B cell (primary cell): ENCODE data around the gene RELCH. TPM values are rescaled to one million over a fixed set of nuclear protein-coding genes. Genes with fewer than 3 reads are reported as not detected.

ENCODE experiments used
- ATAC-seq: fragments of 200-7000 bp; cut with Tn5 transposase; one replicate; pipeline ENCODE4 v1.10.0; 2021; ENCODE audit warnings: low read depth, mild to moderate bottlenecking, moderate number of reproducible peaks, moderate library complexity
- CTCF ChIA-PET: fragments of 350-600 bp; sonication (Branson Sonifier 250); formaldehyde crosslinking; loops from one replicate; lab custom pipeline; 2021; ENCODE audit warnings: antibody characterized with exemption, inconsistent platforms; lab: Charles Lee
- POLR2A ChIA-PET: fragments of 350-600 bp; sonication (Branson Sonifier 250); formaldehyde crosslinking; loops from one replicate; lab custom pipeline; 2021; ENCODE audit warnings: antibody characterized with exemption; lab: Charles Lee
- DNase-seq: peaks from one replicate; pipeline ENCODE4 v3.0.0; 2013
- H2AFZ ChIP-seq: 2 replicates; pipeline ENCODE4 v1.6.1; 2012; ENCODE audit warnings: mild to moderate bottlenecking, low read depth, low read length; ENCODE audit not compliant: insufficient read depth, poor library complexity, severe bottlenecking
- H3K27ac ChIP-seq, 2 donors: 1 replicate in 1 of 2; 2 replicates in 1 of 2; pipeline ENCODE4 v1.5.1; 2012 to 2013; ENCODE audit warnings: low read length in 2 of 2, mild to moderate bottlenecking in 2 of 2, moderate library complexity in 1 of 2
- H3K27me3 ChIP-seq, 4 experiments: fragments of 200-600 bp in 1 of 4; sonication (generic) in 1 of 4; replicated peaks in 1 of 4; 1 replicate in 2 of 4; 2 replicates in 2 of 4; pipeline versions ENCODE4 v1.6.1 to v1.7.0; 2013 to 2016; ENCODE audit warnings: low read length in 3 of 4, mild to moderate bottlenecking in 2 of 4, mixed read lengths in 1 of 4, moderate library complexity in 1 of 4; ENCODE audit not compliant: insufficient read depth in 4 of 4, control insufficient read depth in 3 of 4; ENCODE audit errors: control extremely low read depth in 1 of 4
- H3K36me3 ChIP-seq, 2 experiments: replicated peaks in 1 of 2; 1 replicate in 1 of 2; 2 replicates in 1 of 2; pipeline versions ENCODE4 v1.6.1 to v1.7.1; 2013; ENCODE audit warnings: low read length in 1 of 2; ENCODE audit not compliant: insufficient read depth in 2 of 2, control insufficient read depth in 1 of 2; ENCODE audit errors: control extremely low read depth in 1 of 2, extremely low read depth in 1 of 2
- H3K4me1 ChIP-seq, 2 donors: fragments of 200-600 bp in 1 of 2; sonication (generic) in 1 of 2; 1 replicate in 1 of 2; 2 replicates in 1 of 2; pipeline versions ENCODE4 v1.5.1 to v1.6.1; 2013 to 2017; ENCODE audit warnings: low read length in 2 of 2; ENCODE audit not compliant: control insufficient read depth in 2 of 2, insufficient read depth in 2 of 2
- H3K4me2 ChIP-seq: replicated peaks from 2 replicates; pipeline ENCODE3; 2012; ENCODE audit warnings: mild to moderate bottlenecking, low read depth, low read length; ENCODE audit not compliant: poor library complexity, severe bottlenecking
- H3K4me3 ChIP-seq, 5 experiments: fragments of 200-600 bp in 1 of 5; sonication (generic) in 1 of 5; 1 replicate in 3 of 5; 2 replicates in 2 of 5; pipeline versions ENCODE4 v1.5.1 to v1.7.0; 2011 to 2016; ENCODE audit warnings: low read length in 4 of 5, mild to moderate bottlenecking in 4 of 5, low read depth in 2 of 5, control low read depth in 1 of 5, moderate library complexity in 1 of 5; ENCODE audit not compliant: insufficient read depth in 1 of 5; ENCODE audit errors: control extremely low read depth in 1 of 5, extremely low read depth in 1 of 5
- H3K79me2 ChIP-seq: fragments of 200-600 bp; sonication (generic); one replicate; pipeline ENCODE4 v1.6.0; 2016; ENCODE audit warnings: low read length; ENCODE audit not compliant: control insufficient read depth, insufficient read depth
- H3K9ac ChIP-seq: fragments of 200-600 bp; sonication (generic); 2 replicates; pipeline ENCODE4 v1.6.1; 2017; ENCODE audit warnings: mild to moderate bottlenecking, low read length, moderate library complexity
- H3K9me3 ChIP-seq, 3 donors: one replicate each; pipeline versions ENCODE4 v1.6.1 to v1.7.1; 2013; ENCODE audit warnings: low read length in 2 of 3; ENCODE audit not compliant: control insufficient read depth in 2 of 3, insufficient read depth in 1 of 3; ENCODE audit errors: control extremely low read depth in 1 of 3
- H4K20me1 ChIP-seq: 2 replicates; pipeline ENCODE4 v1.6.0; 2012; ENCODE audit warnings: mild to moderate bottlenecking, low read length; ENCODE audit not compliant: insufficient read depth, control insufficient read depth, poor library complexity, severe bottlenecking
- H3K27ac Mint-ChIP-seq: one replicate; pipeline ENCODE4 v1.8.0; 2021; ENCODE audit warnings: mixed read lengths
- H3K27me3 Mint-ChIP-seq: one replicate; pipeline ENCODE4 v1.8.0; 2021; ENCODE audit warnings: mixed read lengths
- H3K4me1 Mint-ChIP-seq: one replicate; pipeline ENCODE4 v1.8.0; 2021; ENCODE audit warnings: mixed read lengths
- H3K4me3 Mint-ChIP-seq: one replicate; pipeline ENCODE4 v1.8.0; 2021; ENCODE audit warnings: mixed read lengths
- H3K9me3 Mint-ChIP-seq: one replicate; pipeline ENCODE4 v1.8.0; 2022; ENCODE audit warnings: mixed read lengths; ENCODE audit not compliant: insufficient read depth
- EZH2 ChIP-seq: IDR thresholded peaks from 2 replicates; pipeline ENCODE4 v1.6.1; 2012; ENCODE audit warnings: borderline replicate concordance, low read depth, mild to moderate bottlenecking, moderate library complexity, low read length; ENCODE audit not compliant: insufficient read depth, poor library complexity, severe bottlenecking
- WGBS: methylation state at CpG from one replicate; pipeline ENCODE4 v1.1.5; 2013; ENCODE audit warnings: missing lambda C conversion rate; ENCODE audit not compliant: insufficient coverage; 5-methylcytosine and 5-hydroxymethylcytosine counted together
- intact Hi-C: fragments of 100-400 bp; cut with micrococcal nuclease; formaldehyde crosslinking; loops from one replicate; pipeline ENCODE4 v1.10.0; 2022
- polyA plus RNA-seq: library from polyadenylated mRNA; depleted of rRNA; stranded (reverse); fragments of >200 nt; gene quantifications from 2 replicates; pipeline ENCODE4 v1.2.3, GENCODE V29; 2012
- total RNA-seq, 2 donors: library from RNA; stranded (reverse); fragments of 120-200 nt in 1 of 2; gene quantifications; 1 replicate in 1 of 2; 2 replicates in 1 of 2; pipeline versions ENCODE4 v1.2.3 to v1.2.4, GENCODE V29; 2013 to 2022
- TF ChIP-seq, protein P1 (sequence below): fragments of 200-600 bp; IDR thresholded peaks from one replicate; pipeline ENCODE4 v1.8.0; 2022; ENCODE audit warnings: antibody characterized with exemption, mild to moderate bottlenecking

Gene RELCH
- total and polyA plus RNA-seq, 2 donors (not counting 1 experiment from before 2014, with no cell fraction given) = 17.6 to 77.9 TPM

DNA sequence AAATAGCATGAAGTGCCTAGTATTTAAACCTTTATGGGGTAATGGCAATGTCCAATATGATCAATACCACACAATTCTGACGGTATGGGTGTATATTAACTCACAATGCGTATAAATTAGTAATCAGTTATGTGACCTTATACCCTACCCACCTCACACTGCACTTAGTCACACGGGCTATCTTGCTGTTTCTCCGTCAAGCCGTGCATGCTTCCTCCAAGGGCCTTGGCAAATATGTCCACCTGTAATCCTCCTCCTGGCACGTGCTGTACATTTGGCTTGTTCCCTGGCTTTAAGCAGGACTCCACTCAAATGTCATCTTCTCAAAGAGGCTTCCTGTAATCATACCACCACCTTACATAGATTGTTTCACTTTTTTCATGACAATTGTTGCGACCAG is 150.3 kb downstream of the RELCH start:
- ATAC-seq (no peak), DNase-seq (no peak)
- Histone ChIP-seq H3K36me3 (no peaks in the 10 kb centered on the region), H3K9me3 (no peaks in the 10 kb centered on the region), H3K79me2 (no peaks in the 10 kb centered on the region), H2AFZ (no peak overlapping the region), H3K27me3 (peaks cover 0 to 15% (median 5%) of the 10 kb centered on the region in 4 experiments), H3K4me1 (no peaks in the 10 kb centered on the region), H3K4me3 (no peak overlapping the region), H3K9ac (no peak overlapping the region), H4K20me1 (no peaks in the 10 kb centered on the region), H3K4me2 (no peak overlapping the region), H3K27ac (no peak overlapping the region)
- ChIA-PET CTCF (no interaction called here), POLR2A (no interaction called here)
- H3K27me3 Mint-ChIP-seq = peaks cover 62% of the 10 kb centered on the region
- no peaks in the 10 kb centered on the region for H3K4me1 Mint-ChIP-seq
- intact Hi-C loops = no loop called here
- H3K4me3 Mint-ChIP-seq = no peak overlapping the region
- 98% methylated on average over 5 of the region's 7 CpGs for whole genome bisulfite sequencing
- no peak overlapping the region for H3K27ac Mint-ChIP-seq
- TF ChIP-seq, protein P1, sequence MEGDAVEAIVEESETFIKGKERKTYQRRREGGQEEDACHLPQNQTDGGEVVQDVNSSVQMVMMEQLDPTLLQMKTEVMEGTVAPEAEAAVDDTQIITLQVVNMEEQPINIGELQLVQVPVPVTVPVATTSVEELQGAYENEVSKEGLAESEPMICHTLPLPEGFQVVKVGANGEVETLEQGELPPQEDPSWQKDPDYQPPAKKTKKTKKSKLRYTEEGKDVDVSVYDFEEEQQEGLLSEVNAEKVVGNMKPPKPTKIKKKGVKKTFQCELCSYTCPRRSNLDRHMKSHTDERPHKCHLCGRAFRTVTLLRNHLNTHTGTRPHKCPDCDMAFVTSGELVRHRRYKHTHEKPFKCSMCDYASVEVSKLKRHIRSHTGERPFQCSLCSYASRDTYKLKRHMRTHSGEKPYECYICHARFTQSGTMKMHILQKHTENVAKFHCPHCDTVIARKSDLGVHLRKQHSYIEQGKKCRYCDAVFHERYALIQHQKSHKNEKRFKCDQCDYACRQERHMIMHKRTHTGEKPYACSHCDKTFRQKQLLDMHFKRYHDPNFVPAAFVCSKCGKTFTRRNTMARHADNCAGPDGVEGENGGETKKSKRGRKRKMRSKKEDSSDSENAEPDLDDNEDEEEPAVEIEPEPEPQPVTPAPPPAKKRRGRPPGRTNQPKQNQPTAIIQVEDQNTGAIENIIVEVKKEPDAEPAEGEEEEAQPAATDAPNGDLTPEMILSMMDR = no peak
- TF ChIP-seq EZH2 = no peak
- no peaks in the 10 kb centered on the region for H3K9me3 Mint-ChIP-seq

DNA sequence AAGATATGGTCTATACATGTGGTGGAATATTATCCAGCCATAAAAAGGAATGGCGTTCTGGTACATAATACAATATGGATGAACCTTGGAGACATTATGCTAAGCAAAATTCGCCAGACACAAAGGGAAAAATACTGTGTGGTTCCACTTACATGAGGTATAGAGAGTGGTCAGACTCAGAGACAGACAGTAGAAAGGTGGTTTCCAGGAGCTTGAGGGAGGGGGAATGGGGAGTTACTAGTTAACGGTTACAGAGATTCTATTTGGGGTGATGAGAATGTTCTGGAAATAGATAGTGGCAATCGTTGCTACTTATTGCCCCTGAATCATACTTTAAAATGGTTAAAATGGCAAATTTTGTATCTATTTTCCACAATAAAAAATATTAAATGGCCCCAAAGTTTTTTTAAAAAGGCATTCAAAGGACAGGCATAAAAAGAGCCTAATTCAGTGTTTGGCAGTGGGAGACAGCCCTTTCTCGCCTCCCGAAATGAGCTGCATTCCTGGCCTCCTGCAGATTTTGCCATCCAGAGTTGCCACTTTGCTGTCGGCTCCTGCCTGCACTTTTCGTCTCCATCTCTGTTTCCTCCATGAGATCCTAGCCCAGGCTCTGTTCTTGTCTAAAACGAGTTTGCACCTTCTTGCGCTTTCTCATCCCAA is 151.5 kb downstream of the RELCH start:
- peaks cover 53% of the 10 kb centered on the region for H3K27me3 Mint-ChIP-seq
- Histone ChIP-seq H3K36me3 (no peaks in the 10 kb centered on the region), H3K4me3 (no peak overlapping the region), H3K79me2 (no peaks in the 10 kb centered on the region), H3K27me3 (peaks cover 0 to 8% (median 3%) of the 10 kb centered on the region in 4 experiments), H3K4me2 (no peak overlapping the region), H3K27ac (no peak overlapping the region), H4K20me1 (no peaks in the 10 kb centered on the region), H3K4me1 (no peaks in the 10 kb centered on the region), H3K9ac (no peak overlapping the region), H2AFZ (no peak overlapping the region), H3K9me3 (no peaks in the 10 kb centered on the region)
- ATAC-seq = no peak
- WGBS = 82% methylated on average over 9 of the region's 10 CpGs
- no peak overlapping the region for H3K27ac Mint-ChIP-seq
- ChIA-PET CTCF (no interaction called here), POLR2A (no interaction called here)
- no peak for TF ChIP-seq EZH2
- TF ChIP-seq, protein P1 = no peak
- H3K4me3 Mint-ChIP-seq = no peak overlapping the region
- DNase-seq = no peak
- H3K9me3 Mint-ChIP-seq = no peaks in the 10 kb centered on the region
- intact Hi-C loops = no loop called here
- no peaks in the 10 kb centered on the region for H3K4me1 Mint-ChIP-seq
